NCI-H1105 (cell line): ENCODE measurements around the gene ATF5.

ENCODE experiments used
- DNase-seq: peaks from one replicate; lab custom pipeline; 2025; lab: John Stamatoyannopoulos, UW

ATF5 gene

GRCh38 chr19:49977076-49977475 is 48.1 kb downstream of the ATF5 start:
- no peak for DNase-seq

- DNase-seq = no peak
These were observed 48.9 kb downstream of the ATF5 start for GRCh38 chr19:49977881-49978280.

GRCh38 chr19:49978324-49978723 is 49.3 kb downstream of the ATF5 start:
- DNase-seq = no peak

GRCh38 chr19:49981603-49982593 is 52.9 kb downstream of the ATF5 start:
- no peak for DNase-seq
